ENCODE measurements around the gene BUB3.

GRCh38 chr10:123150271-123150985 lies 3.8 kb upstream of the BUB3 start:
- TF ChIP-seq CTCF (IDR thresholded peaks at IDR 0.05; ENCODE audit: borderline replicate concordance, extremely low read depth, low read length, poor library complexity, severe bottlenecking) (no peak), EZH2 (IDR thresholded peaks at IDR 0.05; ENCODE audit: borderline replicate concordance, low read depth, low read length, severe bottlenecking) (no peak)
